ENCODE measurements around the gene SLC30A7.

GRCh38 chr1:101026430-101026788 is 130.5 kb downstream of the SLC30A7 start:
- TF ChIP-seq CTCF (conservative IDR thresholded peaks at IDR 0.05) (no peak), ZFX (IDR thresholded peaks at IDR 0.05) (no peak)

Data from C4-2B (cell line).